ENCODE data around the gene TMEM245.

The TMEM245 gene

DNA sequence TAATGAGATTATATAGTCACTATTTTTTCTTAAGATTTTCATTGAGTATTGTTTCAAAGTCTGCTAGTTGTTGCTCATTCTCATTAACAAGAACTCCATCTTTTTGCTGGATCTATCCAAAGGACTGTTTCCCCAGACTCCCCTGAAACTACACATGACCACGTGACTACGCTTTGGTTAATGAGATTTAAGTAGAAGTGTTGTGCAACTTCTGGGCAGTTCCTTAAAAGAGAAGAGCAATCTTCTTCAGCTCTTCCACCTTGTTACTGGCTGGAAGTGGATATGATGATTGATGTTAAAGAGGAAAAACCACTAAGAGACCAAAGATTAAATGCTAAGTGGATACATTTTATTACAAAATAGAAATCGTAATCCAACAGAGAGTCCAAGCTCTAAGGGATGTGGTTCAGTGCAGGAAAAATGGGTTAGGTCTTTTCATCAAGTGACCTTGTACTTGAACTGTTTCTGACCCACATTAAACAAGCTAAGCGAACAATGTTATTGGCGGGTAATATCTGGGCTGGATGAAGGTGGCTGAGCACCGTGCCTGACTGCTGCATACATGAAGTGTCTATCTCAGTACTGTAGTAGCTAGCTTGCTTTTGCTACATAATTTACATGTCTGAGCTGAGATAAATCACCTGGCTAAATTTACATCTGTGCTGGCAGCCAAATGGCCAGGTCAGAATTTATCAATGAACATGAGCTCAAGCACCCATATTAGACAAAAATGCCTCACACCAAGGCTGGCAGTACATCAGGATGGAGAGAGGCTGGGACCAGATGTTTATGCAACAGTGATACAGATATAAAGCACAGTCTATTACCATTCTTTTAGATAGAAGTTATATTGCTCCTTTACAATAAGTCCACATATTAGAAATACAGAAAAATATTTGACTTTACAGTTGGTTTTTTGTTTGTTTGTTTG lies 98.9 kb downstream of the TMEM245 start:
- no peak for DNase-seq (ENCODE audit: low read depth)

DNA sequence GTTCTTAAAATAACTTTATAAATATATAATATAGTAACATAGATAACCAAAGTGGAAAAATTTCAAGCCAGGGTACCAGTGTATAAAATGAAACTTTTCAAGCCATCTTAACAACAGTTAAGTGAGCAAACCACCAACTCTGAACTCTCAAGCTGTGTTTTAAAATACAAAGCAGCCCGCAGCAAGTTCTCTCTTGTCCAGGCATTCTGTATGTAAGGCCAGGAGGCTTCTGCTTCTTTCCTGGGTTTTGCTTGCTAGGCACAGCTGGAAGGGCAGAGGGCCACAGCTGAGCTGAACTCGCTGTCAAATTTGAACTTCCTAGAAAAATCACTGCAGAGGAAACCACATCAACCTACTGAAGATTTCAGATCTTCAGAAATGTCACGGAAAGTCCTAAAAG lies 99.6 kb downstream of the TMEM245 start:
- DNase-seq (ENCODE audit: low read depth) = no peak

- no peak for DNase-seq (ENCODE audit: low read depth)
These were observed 100.3 kb downstream of the TMEM245 start for GRCh38 chr9:109019420-109019819.

DNA sequence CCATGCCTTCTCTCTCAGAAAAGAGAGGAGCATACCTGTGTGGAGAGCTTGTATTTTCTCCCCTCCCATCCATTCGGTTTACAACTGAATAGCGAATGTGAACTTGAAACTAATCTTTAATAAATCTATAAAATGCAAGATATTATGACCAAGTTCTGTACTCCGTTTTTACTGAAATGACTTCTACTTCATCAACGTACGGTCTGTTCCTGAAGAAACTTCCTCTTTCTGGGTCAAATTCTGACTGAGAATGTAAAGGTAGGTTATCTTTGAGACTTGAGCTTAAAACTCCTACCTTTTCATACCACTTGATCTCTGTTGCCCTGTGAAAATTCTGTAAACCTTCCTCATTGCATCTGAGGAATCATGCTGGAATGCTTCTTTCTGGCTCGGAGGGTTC lies 102.3 kb downstream of the TMEM245 start:
- no peak for DNase-seq (ENCODE audit: low read depth)

DNA sequence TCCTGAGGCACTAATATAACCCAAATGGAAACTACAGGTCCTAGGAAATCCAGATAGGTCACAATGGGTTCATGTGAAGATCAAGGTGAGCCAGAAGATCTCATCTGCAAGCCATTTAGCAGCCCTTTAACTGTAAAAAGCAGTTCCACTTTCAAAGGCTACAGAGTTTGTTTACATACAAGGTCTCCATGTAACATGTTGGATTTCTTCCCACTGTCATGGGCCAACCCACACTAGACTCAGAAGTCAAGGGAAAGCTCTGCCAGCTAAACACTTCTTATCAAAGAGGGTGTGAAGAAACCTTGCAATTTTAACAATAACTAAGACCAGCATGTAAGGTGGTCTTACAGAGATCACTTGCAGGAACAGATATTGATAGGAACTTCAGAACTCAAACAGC lies 102.7 kb downstream of the TMEM245 start:
- DNase-seq (ENCODE audit: low read depth) = no peak

DNA sequence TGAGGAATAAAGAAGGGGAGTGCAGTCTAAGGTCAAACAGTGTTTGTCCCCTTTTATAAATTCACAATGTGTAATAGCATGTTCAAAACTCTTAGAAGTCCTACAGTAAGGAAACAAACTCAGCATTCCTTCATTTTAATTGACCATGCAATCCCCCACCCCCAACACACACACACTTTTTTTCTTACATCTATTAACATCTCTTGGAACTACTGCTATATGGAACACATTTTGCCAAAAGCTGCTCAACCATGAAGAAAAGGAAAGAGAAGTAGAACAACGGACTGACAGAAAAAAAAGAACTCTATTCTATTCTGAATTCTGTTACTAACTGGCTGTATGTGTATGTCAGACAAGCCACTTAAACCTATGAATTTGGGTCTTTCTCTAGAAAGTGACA lies 103.6 kb downstream of the TMEM245 start:
- DNase-seq (ENCODE audit: low read depth) = no peak

GRCh38 chr9:109014608-109015280 lies 105.0 kb downstream of the TMEM245 start:
- no peak for DNase-seq (ENCODE audit: low read depth)

DNA sequence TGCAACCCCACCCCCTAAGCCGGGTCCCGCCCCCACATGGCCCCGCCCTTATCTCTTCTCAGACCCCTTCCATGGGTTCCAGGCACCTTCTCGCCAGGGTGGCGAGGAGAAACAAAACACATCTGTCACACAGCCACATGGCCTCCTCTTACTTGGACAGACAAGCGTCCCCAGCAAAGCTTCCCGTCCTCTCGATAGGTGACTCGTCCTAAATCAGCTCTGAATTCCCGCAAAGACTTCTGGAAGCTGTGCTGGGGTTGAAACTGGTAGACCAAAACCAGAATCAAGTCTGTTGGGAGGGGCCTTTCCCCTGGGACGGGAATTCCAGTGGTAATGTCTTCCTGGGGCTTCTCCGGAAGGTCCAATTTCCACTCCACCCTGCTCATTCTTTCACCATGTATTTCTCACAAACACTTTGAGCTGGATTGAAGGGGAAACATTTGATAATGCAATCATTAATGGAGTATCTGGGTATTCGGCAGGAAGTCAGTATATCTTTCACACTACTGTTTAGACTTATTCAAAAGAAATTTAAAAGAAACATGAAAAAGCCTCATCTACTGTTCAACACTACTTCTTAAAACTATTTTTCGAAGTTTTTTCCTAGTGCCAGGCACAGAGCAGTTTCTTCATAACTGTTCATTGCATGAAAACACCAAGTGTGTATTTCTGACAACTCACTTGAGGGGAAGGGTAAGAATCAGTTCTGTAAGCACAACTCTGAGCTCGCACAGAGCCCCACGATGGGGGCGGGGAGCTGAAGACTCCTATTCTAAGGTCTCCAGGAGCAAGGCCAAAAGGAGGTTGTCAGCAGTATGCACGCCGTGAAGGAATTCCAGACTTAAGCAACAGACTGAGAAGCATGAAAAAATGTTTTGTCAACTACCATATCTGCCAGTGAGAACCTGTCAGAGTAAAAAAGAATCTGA lies 105.8 kb downstream of the TMEM245 start:
- peak; percentile 41 for DNase-seq (ENCODE audit: low read depth)

- peak; percentile 81 for DNase-seq (ENCODE audit: low read depth)
These were observed 106.7 kb downstream of the TMEM245 start, which contains the start of gene CTNNAL1 for GRCh38 chr9:109012876-109013678. Gene CTNNAL1 (minus strand): TSS chr9:109013499. CDS start chr9:109013442, 57 bp downstream.

DNA sequence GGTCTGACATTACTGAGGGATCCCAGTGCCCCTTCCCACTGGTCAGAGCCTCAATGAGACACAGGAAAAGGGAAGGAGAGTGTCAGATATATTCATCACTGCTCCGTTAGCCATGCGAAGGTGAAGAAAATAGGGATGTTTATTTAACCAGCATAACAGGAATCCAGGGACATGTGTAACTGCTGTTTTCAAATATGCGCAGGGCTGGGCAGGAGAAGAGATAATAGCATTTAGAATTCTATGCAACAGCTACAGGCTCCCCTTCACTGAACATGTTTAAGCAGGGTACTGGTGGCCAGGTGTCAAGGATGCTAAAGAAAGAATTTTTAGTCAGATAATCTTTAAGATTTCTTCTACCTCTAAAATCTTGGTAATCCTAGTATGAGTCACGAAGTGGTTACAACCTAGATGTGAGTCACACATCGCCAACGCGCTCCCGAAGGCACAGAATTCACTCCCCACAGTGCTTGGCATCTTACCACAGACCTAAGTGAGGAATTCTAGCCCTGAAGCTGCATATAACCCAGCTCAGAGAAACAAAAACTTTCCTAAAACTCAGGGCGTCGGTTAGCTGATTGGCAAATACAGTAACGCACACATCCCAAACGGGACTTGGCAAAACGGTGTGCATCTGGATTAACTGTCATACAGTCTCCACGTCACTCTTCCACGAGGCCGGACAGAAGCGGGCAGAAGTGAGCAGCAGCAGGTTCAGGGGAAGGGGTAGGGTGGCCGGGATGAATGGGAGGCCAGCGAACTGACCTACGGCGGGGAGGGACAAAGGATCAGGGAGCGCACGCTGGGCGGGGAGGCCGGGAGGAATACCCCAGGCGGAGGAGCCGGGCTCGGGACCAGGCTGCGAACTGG lies 107.5 kb downstream of the TMEM245 start:
- peak; percentile 87 for DNase-seq (ENCODE audit: low read depth)

GRCh38 chr9:109011231-109011671 lies 108.5 kb downstream of the TMEM245 start:
- DNase-seq (ENCODE audit: low read depth) = no peak

DNA sequence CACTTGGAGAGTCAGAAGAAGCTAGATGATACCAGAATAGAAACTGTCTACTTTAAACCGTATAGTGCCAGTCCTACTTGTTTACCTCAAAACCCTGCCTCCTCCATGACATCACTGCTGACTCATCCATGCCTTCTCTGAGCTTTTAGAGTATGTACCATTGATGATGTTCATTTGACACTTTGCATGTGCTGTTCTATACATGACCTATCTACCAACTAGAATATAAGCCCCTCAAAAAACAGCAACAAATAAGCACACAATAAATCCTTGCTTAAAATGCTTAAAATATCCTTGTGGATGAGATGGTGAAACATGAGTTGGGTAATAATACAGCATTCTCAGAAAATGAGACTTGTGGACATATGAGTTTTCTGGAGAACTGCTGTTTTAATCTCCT lies 109.0 kb downstream of the TMEM245 start:
- peak; percentile 50 for DNase-seq (ENCODE audit: low read depth)

DNA sequence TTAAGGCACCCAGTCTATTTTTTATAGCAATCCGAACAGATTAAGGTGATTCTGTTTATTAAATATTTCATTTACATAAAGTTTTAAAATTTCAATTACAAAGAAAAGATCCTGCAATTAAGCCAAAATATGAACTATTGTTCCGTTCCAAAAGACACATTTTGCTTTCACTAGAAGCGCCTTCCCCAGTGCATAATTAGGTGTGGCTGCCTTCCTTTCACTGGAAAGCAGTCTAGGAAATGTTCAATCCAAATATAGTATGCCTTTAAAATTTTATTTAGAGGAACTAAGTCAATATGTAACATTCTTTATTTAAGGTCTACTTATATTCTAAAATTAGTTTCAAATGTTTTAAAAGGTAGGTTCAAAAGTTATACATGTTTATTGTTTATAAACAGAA lies 114.1 kb downstream of the TMEM245 start:
- no peak for DNase-seq (ENCODE audit: low read depth)

GRCh38 chr9:109003116-109003515 lies 116.6 kb downstream of the TMEM245 start:
- no peak for DNase-seq (ENCODE audit: low read depth)

GRCh38 chr9:109002141-109002540 lies 117.6 kb downstream of the TMEM245 start:
- DNase-seq (ENCODE audit: low read depth) = no peak

DNA sequence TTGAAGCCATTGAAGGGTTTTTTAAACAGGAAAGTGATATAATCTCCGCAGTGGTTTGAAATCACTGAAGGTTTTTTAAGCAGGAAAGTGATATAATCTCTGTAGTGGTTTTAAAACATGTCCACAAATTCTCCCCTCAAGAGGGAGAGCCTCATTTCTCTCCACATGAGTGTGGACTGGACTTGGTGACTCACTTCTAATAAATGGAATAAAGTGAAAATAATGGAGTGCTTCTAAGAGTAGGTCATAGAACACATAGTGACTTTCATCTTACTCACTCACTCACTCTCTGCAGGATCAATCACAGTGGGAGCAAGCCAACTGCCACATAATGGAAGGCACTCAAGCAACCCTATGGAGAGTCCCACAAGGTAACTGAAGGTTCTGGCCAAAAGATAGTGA lies 118.5 kb downstream of the TMEM245 start:
- peak; percentile 30 for DNase-seq (ENCODE audit: low read depth)

DNA sequence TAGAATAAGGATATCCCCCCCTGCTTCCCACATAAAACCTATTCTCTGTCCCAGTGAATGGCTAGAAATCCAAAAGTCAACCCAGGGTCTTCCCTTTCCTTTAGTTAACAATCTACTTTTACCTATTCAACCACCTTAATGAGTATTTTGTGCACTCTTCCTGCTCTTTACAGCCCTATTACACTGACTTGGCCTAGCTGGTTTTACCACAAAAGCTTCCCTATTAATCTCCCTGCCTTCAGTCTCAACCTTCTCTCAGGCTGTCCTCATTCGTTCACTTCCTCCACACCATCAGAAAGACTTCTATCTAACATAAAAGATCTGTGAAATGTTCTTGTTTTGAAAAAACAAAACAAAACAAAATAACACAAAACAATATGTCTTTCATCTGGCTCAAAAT lies 122.6 kb downstream of the TMEM245 start:
- no peak for DNase-seq (ENCODE audit: low read depth)

DNA sequence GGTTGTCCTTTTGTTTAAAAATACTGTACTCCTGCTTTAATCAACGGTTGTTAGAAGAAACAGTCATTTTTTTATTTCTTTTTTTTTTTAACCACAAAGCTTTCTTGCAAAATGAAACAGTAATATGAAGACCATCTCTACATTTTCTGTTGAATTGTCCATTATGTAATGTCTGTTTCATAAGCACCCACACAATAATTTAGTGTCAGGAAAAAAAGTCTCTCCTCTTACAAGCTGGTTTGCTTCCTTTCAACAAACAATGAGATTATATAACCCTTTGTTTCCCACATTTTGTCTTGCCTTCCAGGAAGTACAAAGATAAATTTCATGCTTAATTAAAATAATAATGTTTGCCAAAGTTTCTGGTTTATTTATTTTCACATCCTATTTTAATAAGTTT lies 123.1 kb downstream of the TMEM245 start:
- DNase-seq (ENCODE audit: low read depth) = no peak

DNA sequence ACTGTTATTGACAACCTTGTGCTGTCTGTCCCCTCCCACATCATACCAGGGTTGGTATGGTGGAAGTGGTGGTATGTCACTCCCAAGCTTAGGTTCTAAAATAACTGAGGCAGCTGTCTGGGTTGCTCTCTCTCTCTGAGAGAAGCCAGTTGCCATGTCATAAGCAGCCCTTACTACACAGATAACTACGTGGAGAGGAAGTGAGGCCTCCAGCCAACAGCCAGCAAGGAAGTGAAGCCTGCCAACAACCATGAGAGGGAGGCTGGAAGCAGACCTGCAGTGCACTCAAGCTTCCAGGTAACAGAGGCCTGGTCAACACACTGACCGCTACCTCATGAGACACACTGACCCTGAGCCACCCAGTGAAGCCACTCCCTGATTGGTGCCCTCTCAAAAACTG lies 125.1 kb downstream of the TMEM245 start:
- no peak for DNase-seq (ENCODE audit: low read depth)

DNA sequence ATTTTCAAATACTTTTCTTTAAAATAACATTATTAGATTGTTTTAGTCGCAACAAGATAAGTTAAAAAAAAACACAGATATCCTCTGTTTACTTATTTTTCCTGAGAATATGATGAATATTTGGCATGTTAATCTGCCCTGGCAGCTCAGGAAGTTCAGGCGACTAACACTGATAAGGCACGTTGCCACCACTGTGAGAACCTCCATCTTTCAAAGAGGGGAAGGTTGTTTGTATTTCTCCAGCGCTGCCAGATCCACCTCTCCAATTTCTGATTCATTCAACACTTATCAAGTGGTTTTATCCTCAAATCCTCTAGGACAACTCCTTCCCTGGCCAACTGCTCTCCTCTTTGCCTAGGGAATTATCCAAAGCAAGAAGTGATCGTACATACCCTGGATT lies 128.3 kb downstream of the TMEM245 start:
- no peak for DNase-seq (ENCODE audit: low read depth)
